ENCODE results near the gene KATNA1.
A peak's percentile ranks its signal among the peaks of the same experiment; 100 is the strongest.

KATNA1 gene

GRCh38 chr6:149545258-149545753, 103.2 kb downstream of the KATNA1 start:
- TF ChIP-seq EZH2phosphoT487 (IDR thresholded peaks at IDR 0.05; ENCODE audit: low read depth) (no peak), CTCF (IDR thresholded peaks at IDR 0.05; ENCODE audit: low read depth, low read length) (peak; percentile 32)
- H4K20me1 ChIP-seq (ENCODE audit: insufficient read depth, low read length): peaks cover 6% of the 10 kb centered on the region; the same call in 1 of the 2 replicates
- H3K27me3 ChIP-seq (ENCODE audit: low read depth, low read length): no peaks in the 10 kb centered on the region
- H3K9me3 ChIP-seq (ENCODE audit: insufficient read depth, low read length): no peaks in the 10 kb centered on the region
- H3K4me1 ChIP-seq (ENCODE audit: low read length): peaks cover 11% of the 10 kb centered on the region
- H3K4me2 ChIP-seq (ENCODE audit: low read length): peak overlapping the region; percentile 76
- no peak overlapping the region for H2AFZ ChIP-seq (ENCODE audit: low read depth, low read length)
- H3K36me3 ChIP-seq (replicated peaks; ENCODE audit: low read depth, low read length): no peaks in the 10 kb centered on the region
- peak overlapping the region; percentile 99 for H3K4me3 ChIP-seq (ENCODE audit: low read length)
- H3K79me2 ChIP-seq (ENCODE audit: low read length): peaks cover 47% of the 10 kb centered on the region
- peak overlapping the region; percentile 97 for H3K9ac ChIP-seq (ENCODE audit: low read length)
- peak overlapping the region; percentile 88 for H3K27ac ChIP-seq (ENCODE audit: low read length)

All from OCI-LY3 (cell line).